ENCODE results near the gene CFAP210.

CFAP210 gene

DNA sequence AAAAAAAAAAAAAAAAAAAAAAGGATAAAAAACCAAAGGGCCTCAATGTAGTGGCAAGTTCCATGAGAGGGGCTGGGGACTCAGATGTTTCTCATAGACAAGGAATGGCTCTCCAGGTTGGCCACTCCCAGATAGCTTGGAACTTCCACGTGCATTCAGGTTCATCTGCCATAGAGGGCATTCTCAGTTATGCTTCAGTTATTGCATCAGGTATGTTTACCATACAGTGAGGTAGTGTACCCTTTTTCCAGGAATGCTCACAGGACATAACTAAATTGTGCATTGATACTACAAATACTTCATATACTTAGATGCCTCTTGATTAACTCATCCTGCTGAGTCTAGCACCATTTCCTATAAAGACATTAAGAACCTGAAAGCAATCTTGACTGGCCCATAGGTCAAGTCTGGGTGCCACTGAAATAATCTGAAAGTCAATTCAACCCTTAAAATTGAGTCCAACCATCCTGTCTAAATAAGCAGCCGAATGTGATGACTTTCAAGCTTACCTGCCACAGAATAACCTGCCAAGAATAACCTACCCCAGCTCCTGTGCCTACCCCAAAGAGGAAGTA is 24.8 kb upstream of the CFAP210 start:
- H3K4me3 ChIP-seq (ENCODE audit: low read depth, low read length), result no peak overlapping the region
- TF ChIP-seq, protein P1, sequence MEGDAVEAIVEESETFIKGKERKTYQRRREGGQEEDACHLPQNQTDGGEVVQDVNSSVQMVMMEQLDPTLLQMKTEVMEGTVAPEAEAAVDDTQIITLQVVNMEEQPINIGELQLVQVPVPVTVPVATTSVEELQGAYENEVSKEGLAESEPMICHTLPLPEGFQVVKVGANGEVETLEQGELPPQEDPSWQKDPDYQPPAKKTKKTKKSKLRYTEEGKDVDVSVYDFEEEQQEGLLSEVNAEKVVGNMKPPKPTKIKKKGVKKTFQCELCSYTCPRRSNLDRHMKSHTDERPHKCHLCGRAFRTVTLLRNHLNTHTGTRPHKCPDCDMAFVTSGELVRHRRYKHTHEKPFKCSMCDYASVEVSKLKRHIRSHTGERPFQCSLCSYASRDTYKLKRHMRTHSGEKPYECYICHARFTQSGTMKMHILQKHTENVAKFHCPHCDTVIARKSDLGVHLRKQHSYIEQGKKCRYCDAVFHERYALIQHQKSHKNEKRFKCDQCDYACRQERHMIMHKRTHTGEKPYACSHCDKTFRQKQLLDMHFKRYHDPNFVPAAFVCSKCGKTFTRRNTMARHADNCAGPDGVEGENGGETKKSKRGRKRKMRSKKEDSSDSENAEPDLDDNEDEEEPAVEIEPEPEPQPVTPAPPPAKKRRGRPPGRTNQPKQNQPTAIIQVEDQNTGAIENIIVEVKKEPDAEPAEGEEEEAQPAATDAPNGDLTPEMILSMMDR (IDR thresholded peaks at IDR 0.05; ENCODE audit: borderline replicate concordance, insufficient read depth, low read depth, low read length), result no peak

DNA sequence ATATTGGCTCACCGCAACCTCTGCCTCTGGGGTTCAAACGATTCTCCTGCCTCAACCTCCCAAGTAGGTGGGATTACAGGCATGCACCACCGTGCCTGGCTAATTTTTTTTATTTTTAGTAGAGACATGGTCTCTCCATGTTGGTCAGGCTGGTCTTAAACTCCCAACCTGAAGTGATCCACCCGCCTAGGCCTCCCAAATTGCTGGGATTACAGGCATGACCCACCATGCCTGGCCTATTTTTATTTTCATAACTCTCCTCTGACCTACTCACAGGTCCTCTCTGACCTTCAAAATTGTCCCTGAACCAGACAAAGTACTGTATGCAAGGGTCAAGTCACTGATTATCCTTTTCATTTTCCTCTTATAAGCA is 23.5 kb upstream of the CFAP210 start:
- TF ChIP-seq, protein P1 (IDR thresholded peaks at IDR 0.05; ENCODE audit: borderline replicate concordance, insufficient read depth, low read depth, low read length), result no peak
- H3K4me3 ChIP-seq (ENCODE audit: low read depth, low read length), result no peak overlapping the region

DNA sequence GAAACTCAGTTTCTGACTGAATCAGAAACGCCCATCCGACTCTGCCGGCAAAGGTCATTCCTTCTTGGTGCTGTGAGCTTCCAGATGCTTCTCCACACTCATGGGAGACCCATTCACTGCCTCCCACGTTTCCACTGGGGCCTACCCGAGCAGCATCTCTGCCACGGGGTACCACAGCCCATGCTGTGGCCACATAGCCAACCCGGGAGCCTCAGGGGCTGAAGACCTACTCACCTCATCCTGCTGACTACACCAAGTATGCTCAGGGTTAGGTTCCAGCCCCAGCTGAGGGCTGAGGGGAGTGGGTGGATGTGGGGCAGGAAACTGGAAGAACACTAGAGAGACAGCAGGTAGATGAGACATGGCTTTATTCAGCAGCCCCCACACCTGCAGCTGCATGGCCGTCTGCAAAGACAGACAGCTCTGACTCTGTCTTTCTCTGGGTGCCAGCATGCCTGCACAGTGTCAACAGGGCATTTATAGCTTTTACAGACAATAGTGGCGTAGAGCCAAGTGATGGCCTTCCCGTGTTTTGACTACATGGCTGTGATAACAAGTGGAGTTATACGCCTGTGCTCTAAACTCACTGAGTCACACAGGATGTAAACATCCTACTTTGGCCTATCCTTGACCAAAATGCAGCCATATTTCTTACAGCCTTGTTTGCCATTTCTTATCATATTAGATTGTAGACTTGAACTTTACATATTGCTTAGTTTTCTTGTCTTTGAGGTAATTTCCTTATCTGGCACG is 22.9 kb upstream of the CFAP210 start:
- TF ChIP-seq, protein P1 (IDR thresholded peaks at IDR 0.05; ENCODE audit: borderline replicate concordance, insufficient read depth, low read depth, low read length), result no peak
- no peak overlapping the region for H3K4me3 ChIP-seq (ENCODE audit: low read depth, low read length)

DNA sequence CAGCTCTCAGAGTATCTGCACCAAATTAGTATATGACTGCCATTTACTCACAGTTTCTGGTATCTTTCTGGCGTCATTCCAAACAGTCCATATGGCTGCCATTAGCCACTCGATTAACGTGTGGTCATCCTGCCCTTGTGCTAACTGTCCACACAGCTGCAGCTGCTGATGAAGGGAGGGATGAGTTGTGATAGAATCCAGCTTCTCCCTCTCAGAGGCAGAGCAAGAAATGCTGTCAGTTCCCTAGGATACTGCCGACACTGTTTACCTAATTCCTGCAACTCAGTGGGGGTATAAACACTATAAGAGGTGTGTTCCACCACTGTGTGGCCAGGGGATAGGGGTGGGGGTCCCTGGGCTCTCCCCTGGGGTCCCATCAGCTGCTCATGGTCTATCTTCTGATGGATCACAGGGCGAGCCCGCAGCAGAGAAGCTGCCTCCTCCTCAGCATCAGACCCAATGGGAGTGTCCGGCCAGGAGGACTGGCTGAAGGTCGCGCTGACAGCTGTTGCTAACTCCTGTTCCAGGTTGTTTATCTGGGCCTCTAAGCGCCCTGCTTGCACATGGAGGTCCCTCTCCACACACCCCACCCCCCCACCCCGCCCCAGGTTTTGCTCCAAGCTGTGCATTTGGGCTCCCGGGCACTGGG is 22.2 kb upstream of the CFAP210 start:
- TF ChIP-seq, protein P1 (IDR thresholded peaks at IDR 0.05; ENCODE audit: borderline replicate concordance, insufficient read depth, low read depth, low read length), result no peak
- H3K4me3 ChIP-seq (ENCODE audit: low read depth, low read length), result no peak overlapping the region

DNA sequence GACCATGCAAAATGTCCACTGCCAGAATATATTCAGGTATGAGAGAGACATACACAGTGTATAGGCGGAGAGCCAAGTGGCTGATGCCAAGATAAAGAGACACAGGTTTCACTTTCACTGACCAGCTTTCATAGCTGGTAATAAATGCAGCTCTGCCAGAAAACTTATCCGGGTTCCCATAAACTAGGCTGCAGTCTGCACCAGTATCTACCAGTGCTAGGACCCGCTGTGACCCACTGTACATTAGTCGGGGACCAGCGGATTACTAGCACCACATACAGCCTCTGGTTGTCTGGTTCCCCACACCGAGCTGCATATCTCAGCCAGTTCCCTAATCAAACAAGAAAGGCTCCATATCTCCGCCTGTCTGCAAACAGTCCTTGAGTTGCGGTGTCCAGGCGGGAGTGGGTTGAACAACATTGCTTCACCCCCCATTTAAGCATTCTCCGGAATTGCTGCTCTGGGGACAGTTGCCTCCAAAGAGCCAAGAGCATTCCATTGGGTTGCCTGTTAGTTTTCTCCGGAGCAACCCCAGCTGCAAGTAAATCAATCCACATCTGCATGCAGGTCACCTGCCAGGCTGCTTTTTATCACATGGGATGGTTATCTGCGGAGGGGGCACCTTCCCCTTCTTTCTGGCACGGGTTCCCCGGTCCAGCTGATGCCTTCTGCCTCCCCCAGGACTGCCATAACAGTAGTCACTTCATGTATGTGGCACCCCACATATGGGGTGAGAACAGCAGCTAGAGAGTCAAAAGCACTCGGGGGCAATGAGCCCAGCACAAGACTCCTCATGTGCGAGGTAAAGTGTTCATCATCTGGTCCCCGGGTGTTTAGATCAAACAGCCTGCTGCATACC is 21.4 kb upstream of the CFAP210 start:
- TF ChIP-seq, protein P1 (IDR thresholded peaks at IDR 0.05; ENCODE audit: borderline replicate concordance, insufficient read depth, low read depth, low read length), result no peak
- no peak overlapping the region for H3K4me3 ChIP-seq (ENCODE audit: low read depth, low read length)

DNA sequence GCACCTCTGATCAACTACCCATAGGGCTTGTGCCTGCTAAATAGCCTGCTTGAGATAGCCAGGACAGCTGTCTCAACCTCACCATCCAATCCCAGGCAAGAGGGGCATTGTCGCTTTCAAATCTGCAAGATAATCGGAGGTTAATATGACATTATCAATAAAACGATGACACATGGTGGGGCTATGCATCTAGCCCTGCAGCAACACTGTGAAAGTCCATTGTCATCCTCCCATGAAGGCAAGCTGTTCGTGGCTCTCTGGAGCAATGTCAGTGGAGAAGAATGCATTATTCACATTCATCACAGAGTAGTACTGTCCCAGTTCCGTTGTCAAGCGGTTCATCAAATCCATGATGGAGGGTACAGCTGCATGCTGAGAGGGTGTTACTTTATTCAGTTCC is 20.5 kb upstream of the CFAP210 start:
- H3K4me3 ChIP-seq (ENCODE audit: low read depth, low read length), result no peak overlapping the region
- TF ChIP-seq, protein P1 (IDR thresholded peaks at IDR 0.05; ENCODE audit: borderline replicate concordance, insufficient read depth, low read depth, low read length), result no peak
